Prostate gland (tissue), 2 donors: ENCODE data around the gene FGF7. TPM values are rescaled to one million over a fixed set of nuclear protein-coding genes. Genes with fewer than 3 reads are reported as not detected.

Source experiments
- DNase-seq: peaks from one replicate; pipeline ENCODE4 v3.0.0-alpha.2; 2019; ENCODE audit warnings: low spot score
- H3K27ac ChIP-seq, 2 donors: fragments of 200-600 bp; sonication (generic); 2 replicates each; pipeline ENCODE4 v1.5.1; 2017 to 2019
- H3K27me3 ChIP-seq: fragments of 200-600 bp; sonication (generic); replicated peaks from 2 replicates; pipeline ENCODE4 v1.5.1; 2019; ENCODE audit not compliant: insufficient read depth
- H3K36me3 ChIP-seq, 2 donors: fragments of 200-600 bp; sonication (generic); 1 replicate in 1 of 2; 2 replicates in 1 of 2; pipeline versions ENCODE4 v1.5.1 to v1.8.1; 2017 to 2019
- H3K4me1 ChIP-seq: fragments of 200-600 bp; sonication (generic); replicated peaks from 2 replicates; pipeline ENCODE4 v1.5.1; 2019
- H3K4me3 ChIP-seq, 2 donors: fragments of 200-600 bp; sonication (generic); 2 replicates each; pipeline ENCODE4 v1.5.1; 2017 to 2019
- H3K9me3 ChIP-seq: fragments of 200-600 bp; sonication (generic); 2 replicates; pipeline ENCODE4 v1.5.1; 2017
- CTCF ChIP-seq, 4 experiments: fragments of 200-600 bp in 2 of 4; fragments of 450-650 bp in 2 of 4; sonication (generic) in 2 of 4; IDR thresholded peaks; 1 replicate in 3 of 4; 2 replicates in 1 of 4; pipeline ENCODE4 v1.5.1; 2016 to 2019; ENCODE audit warnings: antibody characterized with exemption in 4 of 4, mild to moderate bottlenecking in 2 of 4, moderate library complexity in 2 of 4
- POLR2A ChIP-seq: fragments of 450-650 bp; IDR thresholded peaks from one replicate; pipeline ENCODE4 v1.6.1; 2016; ENCODE audit warnings: antibody characterized with exemption, mild to moderate bottlenecking
- POLR2AphosphoS5 ChIP-seq: sonication (generic); formaldehyde crosslinking; IDR thresholded peaks from one replicate; pipeline ENCODE4 v1.6.1; 2017; ENCODE audit warnings: antibody characterized with exemption
- whole genome bisulfite sequencing: methylation state at CpG from one replicate; pipeline ENCODE4 v1.1.5; 2018; 5-methylcytosine and 5-hydroxymethylcytosine counted together
- intact Hi-C: fragments of 100-400 bp; cut with DNase I; formaldehyde crosslinking; loops from one replicate; pipeline ENCODE4 v1.14.2; 2022
- total RNA-seq, 2 donors: library from RNA; depleted of rRNA; stranded (reverse); fragments of >200 nt; gene quantifications; one replicate each; pipeline ENCODE4 v1.1.0, GENCODE V29; 2016

The FGF7 gene
- total RNA-seq, 2 donors from 2014 or later = 8.9 to 11.5 TPM

GRCh38 chr15:49436751-49437150, 13.7 kb downstream of the FGF7 start:
- TF ChIP-seq POLR2A (no peak), POLR2AphosphoS5 (no peak), CTCF (IDR thresholded peaks at IDR 0.05) (no peak)
- H3K9me3 ChIP-seq = no peaks in the 10 kb centered on the region
- no peaks in the 10 kb centered on the region for H3K4me1 ChIP-seq
- no peaks in the 10 kb centered on the region for H3K36me3 ChIP-seq
- H3K4me3 ChIP-seq = no peak overlapping the region
- DNase-seq = no peak
- intact Hi-C loops = no loop called here
- no peaks in the 10 kb centered on the region for H3K27me3 ChIP-seq
- WGBS = 71% methylated on average over 2 of the region's 2 CpGs
- H3K27ac ChIP-seq = no peak overlapping the region

- H3K4me3 ChIP-seq = no peak overlapping the region
- no peak for TF ChIP-seq POLR2A
- no peak for TF ChIP-seq CTCF (IDR thresholded peaks at IDR 0.05)
- TF ChIP-seq POLR2AphosphoS5 = no peak
- no peaks in the 10 kb centered on the region for H3K27me3 ChIP-seq
- WGBS = 40% methylated on average over 6 of the region's 6 CpGs
- DNase-seq = no peak
- no peaks in the 10 kb centered on the region for H3K4me1 ChIP-seq
- H3K36me3 ChIP-seq = no peaks in the 10 kb centered on the region
- intact Hi-C loops = no loop called here
- no peaks in the 10 kb centered on the region for H3K9me3 ChIP-seq
- H3K27ac ChIP-seq = peak overlapping the region in 1 of 2 donors; percentile 15
Measured at GRCh38 chr15:49438962-49439631, 16.1 kb downstream of the FGF7 start.

- intact Hi-C loops = no loop called here
- H3K27ac ChIP-seq = peak overlapping the region in 1 of 2 donors; percentile 15
- no peak overlapping the region for H3K4me3 ChIP-seq
- 19% methylated on average over 5 of the region's 5 CpGs for WGBS
- no peaks in the 10 kb centered on the region for H3K27me3 ChIP-seq
- DNase-seq = no peak
- H3K36me3 ChIP-seq = no peaks in the 10 kb centered on the region
- TF ChIP-seq CTCF (IDR thresholded peaks at IDR 0.05) = no peak
- no peak for TF ChIP-seq POLR2AphosphoS5
- no peak for TF ChIP-seq POLR2A
- H3K4me1 ChIP-seq = no peaks in the 10 kb centered on the region
- no peaks in the 10 kb centered on the region for H3K9me3 ChIP-seq
Measured at GRCh38 chr15:49439678-49440395, 16.8 kb downstream of the FGF7 start.

- Histone ChIP-seq H3K27ac (no peak overlapping the region), H3K9me3 (no peaks in the 10 kb centered on the region), H3K4me1 (no peaks in the 10 kb centered on the region), H3K27me3 (no peaks in the 10 kb centered on the region), H3K4me3 (no peak overlapping the region), H3K36me3 (no peaks in the 10 kb centered on the region)
- intact Hi-C loops = no loop called here
- TF ChIP-seq CTCF (IDR thresholded peaks at IDR 0.05) (no peak), POLR2A (no peak), POLR2AphosphoS5 (no peak)
- no peak for DNase-seq
Measured at GRCh38 chr15:49441356-49441755, 18.3 kb downstream of the FGF7 start.

- intact Hi-C loops = no loop called here
- 98% methylated on average over 1 of the region's 1 CpG for WGBS
- H3K27me3 ChIP-seq = no peaks in the 10 kb centered on the region
- H3K4me1 ChIP-seq = no peaks in the 10 kb centered on the region
- DNase-seq = no peak
- H3K4me3 ChIP-seq = no peak overlapping the region
- TF ChIP-seq CTCF (IDR thresholded peaks at IDR 0.05) = no peak
- TF ChIP-seq POLR2A = no peak
- TF ChIP-seq POLR2AphosphoS5 = no peak
- no peaks in the 10 kb centered on the region for H3K9me3 ChIP-seq
- no peak overlapping the region for H3K27ac ChIP-seq
- H3K36me3 ChIP-seq = no peaks in the 10 kb centered on the region
Measured at GRCh38 chr15:49441816-49442215, 18.8 kb downstream of the FGF7 start.
